Transverse colon (tissue), 3 donors: ENCODE results near the gene PAPPA.

ENCODE experiments used
- CTCF ChIP-seq, 5 experiments: fragments of 200-600 bp in 3 of 5; fragments of 450-650 bp in 2 of 5; sonication (generic) in 3 of 5; IDR thresholded peaks; 1 replicate in 2 of 5; 2 replicates in 3 of 5; pipeline ENCODE4 v1.5.1; 2016 to 2017; ENCODE audit warnings: antibody characterized with exemption in 5 of 5, inconsistent platforms in 3 of 5, mild to moderate bottlenecking in 2 of 5, moderate library complexity in 1 of 5
- POLR2A ChIP-seq: fragments of 450-650 bp; IDR thresholded peaks from one replicate; pipeline ENCODE4 v1.6.1; 2016; ENCODE audit warnings: antibody characterized with exemption, mild to moderate bottlenecking, moderate library complexity

GRCh38 chr9:116383133-116383532, 229.5 kb downstream of the PAPPA start:
- TF ChIP-seq CTCF (IDR thresholded peaks at IDR 0.05) (no peak), POLR2A (no peak)
